DMS153 (cell line): ENCODE results near the gene ZBTB16.

Experiments used
- DNase-seq: peaks from one replicate; lab custom pipeline; 2025; lab: John Stamatoyannopoulos, UW

Gene ZBTB16

GRCh38 chr11:114131461-114131864 is 72.0 kb downstream of the ZBTB16 start:
- peak; percentile 68 for DNase-seq

DNA sequence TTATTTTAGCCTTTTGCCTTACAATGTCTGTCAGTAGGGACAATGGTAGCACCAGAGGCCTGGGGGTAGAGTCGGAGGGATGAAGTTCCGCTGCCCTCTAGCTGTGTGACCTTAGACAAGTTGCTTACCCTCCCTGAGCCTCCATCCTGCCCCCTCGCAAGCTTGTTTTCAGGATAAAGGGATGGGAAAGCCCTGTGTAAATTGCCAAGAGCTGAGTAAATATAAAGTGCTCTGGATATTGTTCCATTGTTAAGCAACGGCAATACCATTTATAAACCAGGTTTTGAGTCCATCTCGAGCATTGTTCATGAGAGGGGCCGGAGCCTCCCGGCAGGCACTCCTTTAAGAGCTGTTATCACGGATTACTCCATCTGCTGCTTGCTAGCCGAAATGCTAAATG is 72.9 kb downstream of the ZBTB16 start:
- DNase-seq = peak; percentile 67

GRCh38 chr11:114132944-114133394 is 73.5 kb downstream of the ZBTB16 start:
- no peak for DNase-seq

- no peak for DNase-seq
Measured at GRCh38 chr11:114133548-114134329, 74.2 kb downstream of the ZBTB16 start.

GRCh38 chr11:114134870-114135269 is 75.4 kb downstream of the ZBTB16 start:
- no peak for DNase-seq

DNA sequence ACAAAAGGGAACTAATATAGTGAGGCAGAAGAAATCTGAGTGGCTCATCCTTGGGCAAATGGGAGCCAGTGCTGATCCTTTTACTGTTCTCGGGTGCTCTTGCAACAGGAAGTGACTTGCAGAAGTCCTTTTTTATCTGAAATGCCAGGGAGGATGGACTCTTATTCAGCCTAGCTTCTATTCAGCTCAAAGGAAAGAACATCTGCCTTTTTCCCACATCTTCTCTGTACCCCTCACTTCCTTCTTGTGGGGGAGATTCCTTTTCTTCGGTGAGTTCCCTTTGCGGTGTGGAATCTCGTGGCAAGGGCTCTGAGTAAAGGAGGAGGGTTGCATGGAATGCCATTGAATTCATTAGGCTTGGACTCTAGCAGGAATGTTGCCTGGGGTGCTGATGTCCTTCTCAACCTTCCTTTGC is 76.2 kb downstream of the ZBTB16 start:
- no peak for DNase-seq

GRCh38 chr11:114136686-114137640 is 77.5 kb downstream of the ZBTB16 start:
- no peak for DNase-seq

DNA sequence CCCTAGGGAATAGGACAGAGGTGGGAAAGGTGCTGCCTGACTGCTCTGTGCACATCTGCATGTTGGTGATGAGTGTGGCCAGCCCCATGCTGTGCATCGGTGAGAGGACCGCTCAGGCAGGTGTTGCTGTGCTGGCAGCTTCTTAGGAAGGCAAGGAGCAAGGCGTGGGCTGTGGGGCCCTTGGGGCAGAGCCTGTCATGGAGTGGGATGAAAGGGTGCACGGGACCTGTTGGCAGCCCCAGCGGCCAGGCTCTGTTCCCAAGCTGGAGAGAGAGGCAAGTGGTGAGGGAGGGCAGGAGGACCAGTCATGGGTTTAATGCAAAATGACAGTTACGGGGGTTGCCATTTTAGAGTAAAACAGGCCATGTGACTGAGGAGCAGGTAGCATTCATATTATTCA is 78.3 kb downstream of the ZBTB16 start:
- DNase-seq = no peak

DNA sequence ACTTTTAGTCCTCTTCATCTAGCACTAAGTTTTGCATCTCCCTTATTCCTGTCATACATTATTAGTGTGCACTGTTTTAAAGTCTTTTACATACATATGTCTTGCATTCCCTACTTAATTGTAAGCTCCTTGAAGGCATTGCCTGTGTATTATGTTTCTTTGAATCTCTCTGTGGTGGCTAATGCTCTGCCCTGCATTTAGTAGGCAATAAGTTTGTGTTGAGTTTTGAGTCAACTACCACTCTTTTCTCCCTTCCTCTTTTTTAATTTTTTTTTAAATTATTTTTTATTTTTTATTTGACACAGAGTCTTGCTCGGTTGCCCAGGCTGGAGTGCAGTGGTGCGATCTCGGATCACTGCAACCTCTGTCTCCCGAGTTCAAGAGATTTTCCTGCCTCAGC is 78.9 kb downstream of the ZBTB16 start:
- DNase-seq = no peak

- DNase-seq = no peak
Measured at GRCh38 chr11:114140826-114141225, 81.3 kb downstream of the ZBTB16 start.

GRCh38 chr11:114141863-114142580 is 82.5 kb downstream of the ZBTB16 start:
- no peak for DNase-seq

GRCh38 chr11:114142707-114143106 is 83.2 kb downstream of the ZBTB16 start:
- no peak for DNase-seq

GRCh38 chr11:114145166-114145775 is 85.8 kb downstream of the ZBTB16 start:
- no peak for DNase-seq

DNA sequence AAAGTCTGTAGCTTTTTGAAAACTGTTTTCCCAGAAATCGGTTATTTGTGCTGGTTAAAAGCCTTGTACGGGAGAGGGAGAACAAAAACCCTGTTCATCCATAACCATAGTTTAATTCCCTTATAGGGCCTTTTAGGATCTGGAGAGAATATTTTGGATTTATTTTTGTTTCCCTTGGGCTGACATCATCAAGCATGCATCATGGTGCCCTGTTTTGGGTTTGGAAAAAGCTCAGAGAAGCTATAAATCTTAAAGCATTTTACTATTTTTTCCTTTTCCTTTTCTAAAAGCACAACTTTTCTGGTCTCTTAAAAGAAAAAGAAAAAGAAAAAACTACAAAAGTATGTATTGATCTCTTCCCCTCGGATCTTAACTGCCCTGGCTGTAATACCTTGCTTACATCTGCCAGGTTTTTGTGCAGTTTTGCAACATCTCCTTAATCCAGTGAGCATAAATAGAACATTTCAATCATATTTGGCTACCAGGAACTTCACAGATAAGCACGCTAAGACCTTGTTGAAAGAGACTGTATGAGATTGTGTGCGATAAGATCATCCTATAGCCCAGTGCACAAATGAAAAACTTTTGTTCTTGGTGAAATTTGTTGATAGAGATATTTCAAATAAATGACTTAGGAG is 88.0 kb downstream of the ZBTB16 start:
- no peak for DNase-seq

GRCh38 chr11:114148013-114148382 is 88.5 kb downstream of the ZBTB16 start:
- no peak for DNase-seq

- no peak for DNase-seq
Measured at GRCh38 chr11:114149689-114150407, 90.3 kb downstream of the ZBTB16 start.

DNA sequence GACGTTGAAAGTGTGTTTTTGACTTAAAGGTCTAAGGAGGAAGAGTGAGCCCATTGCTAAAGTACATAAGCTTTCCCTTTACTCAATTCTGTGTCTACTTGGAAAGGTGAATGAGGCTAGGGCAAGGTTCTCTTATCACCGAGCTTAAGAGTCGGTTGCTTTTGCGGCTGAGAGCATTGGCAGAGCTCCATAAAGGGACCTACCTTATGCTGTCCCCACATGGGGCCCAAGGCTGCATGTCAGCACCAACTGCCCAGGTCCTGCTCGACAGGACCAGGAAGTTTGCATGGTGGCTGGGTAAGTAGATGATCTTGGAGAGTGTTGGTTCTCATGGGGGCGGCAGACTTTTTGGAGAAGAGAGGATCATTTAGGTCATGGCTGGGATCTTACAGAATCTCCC is 91.2 kb downstream of the ZBTB16 start:
- DNase-seq = no peak

- no peak for DNase-seq
Measured at GRCh38 chr11:114151631-114152030, 92.1 kb downstream of the ZBTB16 start.

GRCh38 chr11:114152162-114152561 is 92.7 kb downstream of the ZBTB16 start:
- no peak for DNase-seq

DNA sequence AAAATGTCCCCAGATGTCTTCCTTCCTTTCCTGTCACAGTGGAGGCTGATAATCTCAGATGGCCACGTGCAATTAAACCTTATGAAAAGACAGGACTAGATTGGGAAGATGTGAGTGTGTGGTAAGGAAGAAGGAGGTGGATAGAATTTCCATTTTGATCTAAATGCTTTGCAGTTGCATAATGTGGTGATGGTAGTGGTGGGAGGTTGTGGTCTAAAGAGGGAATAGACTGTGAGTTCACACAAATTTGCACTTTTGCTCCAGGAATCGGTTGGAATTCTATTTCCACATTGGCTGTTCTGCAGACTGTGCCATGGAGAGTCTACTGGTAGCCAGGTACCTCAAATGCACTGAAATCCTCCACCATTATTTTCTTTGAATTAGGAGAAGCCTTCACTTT is 93.3 kb downstream of the ZBTB16 start:
- DNase-seq = no peak

GRCh38 chr11:114153224-114153623 is 93.7 kb downstream of the ZBTB16 start:
- DNase-seq = no peak
